K562 (cell line): ENCODE data around the gene OLFML1.

ENCODE experiments used
- FOXA3 ChIP-seq, 2 experiments: fragments of 450-650 bp in 1 of 2; sonication (generic) in 1 of 2; formaldehyde crosslinking; IDR thresholded peaks in 1 of 2; conservative IDR thresholded peaks in 1 of 2; 2 replicates each; pipeline versions ENCODE4 v1.4.0 to v1.8.0; 2020 to 2022; ENCODE audit warnings: mild to moderate bottlenecking in 2 of 2, missing genetic modification reagents in 1 of 2
- POLR2A ChIP-seq: fragments of 450-650 bp; conservative IDR thresholded peaks from 2 replicates; pipeline ENCODE4 v1.6.1; 2016
- RNF2 ChIP-seq: sonication (generic); IDR thresholded peaks from 2 replicates; pipeline ENCODE4 v1.6.1; 2016
- SMARCC2 ChIP-seq: fragments of 450-650 bp; IDR thresholded peaks from 2 replicates; pipeline ENCODE4 v1.6.1; 2017; ENCODE audit warnings: antibody characterized with exemption, moderate library complexity, mild to moderate bottlenecking, low read depth
- SPI1 ChIP-seq: IDR thresholded peaks from 2 replicates; pipeline ENCODE4 v1.6.1; 2011; ENCODE audit warnings: low read depth, low read length, control low read depth, borderline replicate concordance
- TCF7 ChIP-seq: sonication (generic); IDR thresholded peaks from 2 replicates; pipeline ENCODE4 v1.6.1; 2016; ENCODE audit warnings: antibody characterized with exemption, borderline replicate concordance
- ZSCAN29 ChIP-seq: fragments of 450-650 bp; IDR thresholded peaks from 2 replicates; pipeline ENCODE4 v1.6.1; 2017
- TF ChIP-seq, protein P1 (sequence below): fragments of 450-650 bp; formaldehyde crosslinking; IDR thresholded peaks from 2 replicates; pipeline ENCODE4 v1.4.0; 2020; ENCODE audit warnings: mild to moderate bottlenecking, moderate library complexity
- TF ChIP-seq, protein P2 (sequence below), 3 experiments: IDR thresholded peaks in 2 of 3; conservative IDR thresholded peaks in 1 of 3; 2 replicates each; pipeline ENCODE4 v1.5.1; 2011 to 2012; ENCODE audit warnings: low read length in 3 of 3, mild to moderate bottlenecking in 3 of 3, control low read depth in 2 of 3, improper control_type of control experiment in 1 of 3, inconsistent platforms in 1 of 3, low read depth in 1 of 3, mixed read lengths in 1 of 3, moderate library complexity in 1 of 3; ENCODE audit not compliant: insufficient read depth in 2 of 3

DNA sequence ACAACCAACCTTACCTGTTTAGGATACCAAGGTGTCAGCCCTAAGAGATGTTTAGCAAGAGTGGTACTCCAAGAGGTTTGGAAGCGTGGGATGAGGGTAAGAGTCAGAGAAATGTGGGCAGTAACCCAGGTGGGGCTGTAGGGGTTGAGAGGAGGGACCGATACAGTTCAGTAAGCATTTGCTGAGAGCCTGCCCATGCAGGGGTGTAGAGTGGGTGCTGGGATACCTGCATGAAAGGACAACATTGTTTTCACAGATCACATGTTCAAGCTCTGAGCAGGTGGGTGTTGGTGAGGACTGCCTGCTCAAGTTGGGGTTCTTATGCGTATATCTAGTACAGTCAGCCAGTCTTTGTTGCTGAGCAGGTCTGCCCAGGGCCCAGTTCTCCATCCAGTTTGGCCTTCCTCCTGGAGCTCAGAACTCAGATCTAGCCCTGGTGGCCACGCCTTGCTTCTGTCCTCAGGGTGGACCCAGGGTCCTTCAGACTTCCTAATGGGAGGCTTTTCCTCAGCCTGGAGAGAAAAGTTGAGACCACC is 43.3 kb downstream of the OLFML1 start:
- no peak for TF ChIP-seq SPI1
- TF ChIP-seq, protein P1, sequence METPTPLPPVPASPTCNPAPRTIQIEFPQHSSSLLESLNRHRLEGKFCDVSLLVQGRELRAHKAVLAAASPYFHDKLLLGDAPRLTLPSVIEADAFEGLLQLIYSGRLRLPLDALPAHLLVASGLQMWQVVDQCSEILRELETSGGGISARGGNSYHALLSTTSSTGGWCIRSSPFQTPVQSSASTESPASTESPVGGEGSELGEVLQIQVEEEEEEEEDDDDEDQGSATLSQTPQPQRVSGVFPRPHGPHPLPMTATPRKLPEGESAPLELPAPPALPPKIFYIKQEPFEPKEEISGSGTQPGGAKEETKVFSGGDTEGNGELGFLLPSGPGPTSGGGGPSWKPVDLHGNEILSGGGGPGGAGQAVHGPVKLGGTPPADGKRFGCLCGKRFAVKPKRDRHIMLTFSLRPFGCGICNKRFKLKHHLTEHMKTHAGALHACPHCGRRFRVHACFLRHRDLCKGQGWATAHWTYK (CRISPR knock-in tag), result no peak
- no peak for TF ChIP-seq RNF2
- no peak for TF ChIP-seq POLR2A
- TF ChIP-seq FOXA3 (CRISPR knock-in tag; conservative IDR thresholded peaks at IDR 0.05 in 1 of 2, IDR thresholded peaks at IDR 0.05 in 1 of 2), result no peak
- no peak for TF ChIP-seq ZSCAN29
- TF ChIP-seq, protein P2, sequence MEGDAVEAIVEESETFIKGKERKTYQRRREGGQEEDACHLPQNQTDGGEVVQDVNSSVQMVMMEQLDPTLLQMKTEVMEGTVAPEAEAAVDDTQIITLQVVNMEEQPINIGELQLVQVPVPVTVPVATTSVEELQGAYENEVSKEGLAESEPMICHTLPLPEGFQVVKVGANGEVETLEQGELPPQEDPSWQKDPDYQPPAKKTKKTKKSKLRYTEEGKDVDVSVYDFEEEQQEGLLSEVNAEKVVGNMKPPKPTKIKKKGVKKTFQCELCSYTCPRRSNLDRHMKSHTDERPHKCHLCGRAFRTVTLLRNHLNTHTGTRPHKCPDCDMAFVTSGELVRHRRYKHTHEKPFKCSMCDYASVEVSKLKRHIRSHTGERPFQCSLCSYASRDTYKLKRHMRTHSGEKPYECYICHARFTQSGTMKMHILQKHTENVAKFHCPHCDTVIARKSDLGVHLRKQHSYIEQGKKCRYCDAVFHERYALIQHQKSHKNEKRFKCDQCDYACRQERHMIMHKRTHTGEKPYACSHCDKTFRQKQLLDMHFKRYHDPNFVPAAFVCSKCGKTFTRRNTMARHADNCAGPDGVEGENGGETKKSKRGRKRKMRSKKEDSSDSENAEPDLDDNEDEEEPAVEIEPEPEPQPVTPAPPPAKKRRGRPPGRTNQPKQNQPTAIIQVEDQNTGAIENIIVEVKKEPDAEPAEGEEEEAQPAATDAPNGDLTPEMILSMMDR (IDR thresholded peaks at IDR 0.05 in 2 of 3, conservative IDR thresholded peaks at IDR 0.05 in 1 of 3; ENCODE audit: insufficient read depth in 2 of 3, low read depth in 1 of 3, low read length in 3 of 3), result no peak
- no peak for TF ChIP-seq TCF7
- TF ChIP-seq SMARCC2, result no peak
